Activated CD4-positive, CD25-positive, alpha-beta regulatory T cell treated with anti-CD3 and anti-CD28 coated beads, Interleukin-2, amount 50 U/mL, for 16 hours (primary cell): Measurements from ENCODE around the gene ANKRD6.
"Not testable (repeated sequence)": the region's sequence is repeated elsewhere in the genome, so short reads cannot be mapped to it uniquely, and the experiment has no call there.

Experiments
- DNase-seq: peaks from one replicate; pipeline ENCODE4 v3.0.0-alpha.2; 2020; ENCODE audit warnings: low read depth, low spot score

The ANKRD6 gene

DNA sequence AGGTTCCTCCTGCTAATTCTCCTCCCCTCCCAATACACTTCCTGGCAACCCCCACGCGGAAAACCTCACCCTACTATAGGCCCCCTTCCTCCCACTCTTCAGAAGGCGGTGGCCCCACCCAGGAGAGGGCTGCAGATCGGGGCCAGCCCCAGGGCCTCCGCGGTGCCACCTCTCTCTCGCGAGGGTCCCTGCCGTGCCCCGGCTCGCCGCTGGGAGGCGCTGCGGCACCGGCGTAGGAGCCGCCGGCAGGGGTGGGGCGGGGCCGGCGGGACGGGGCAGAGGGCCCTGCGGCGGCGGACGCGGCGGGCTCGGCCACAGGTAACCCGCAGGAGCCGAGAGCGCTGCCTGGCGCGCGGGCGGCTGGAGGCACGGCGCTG is at the start of gene ANKRD6:
Gene ANKRD6, plus strand, starts transcription at position 278 of the 377 bp plus-strand sequence. CDS start 133,825 bp downstream, outside the sequence.
- DNase-seq: peak; percentile 47

GRCh38 chr6:89385156-89385667 is 47.7 kb upstream of the ANKRD6 start:
- no peak for DNase-seq

GRCh38 chr6:89385846-89386245 is 47.1 kb upstream of the ANKRD6 start:
- no peak for DNase-seq

DNA sequence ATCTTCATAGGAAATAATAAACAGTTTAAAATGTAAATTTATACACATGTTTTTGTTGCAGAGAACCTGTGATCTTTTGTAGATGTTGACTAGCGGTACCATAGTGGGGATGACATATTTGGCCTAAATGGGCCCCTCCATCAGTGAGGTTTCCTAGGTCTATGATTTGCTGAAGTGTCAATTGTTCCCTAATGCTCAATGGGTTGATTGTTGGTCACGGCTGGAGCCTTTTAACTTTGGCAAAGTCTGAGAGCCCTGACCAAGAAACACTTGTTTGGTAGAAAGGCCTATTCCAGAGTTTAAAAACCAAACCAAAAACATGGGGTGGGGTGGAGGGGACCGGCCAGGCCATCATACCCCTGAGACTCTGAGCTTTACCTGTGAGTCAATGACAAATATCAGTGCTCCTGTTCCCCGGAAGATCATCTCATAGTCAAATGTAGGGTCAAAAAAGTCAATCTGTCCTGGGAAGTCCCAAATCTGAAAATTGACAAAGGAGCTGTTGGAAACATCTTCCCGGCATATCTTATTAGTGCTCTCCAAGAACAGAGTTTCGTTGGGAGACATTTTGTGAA is 45.9 kb upstream of the ANKRD6 start:
- no peak for DNase-seq

DNA sequence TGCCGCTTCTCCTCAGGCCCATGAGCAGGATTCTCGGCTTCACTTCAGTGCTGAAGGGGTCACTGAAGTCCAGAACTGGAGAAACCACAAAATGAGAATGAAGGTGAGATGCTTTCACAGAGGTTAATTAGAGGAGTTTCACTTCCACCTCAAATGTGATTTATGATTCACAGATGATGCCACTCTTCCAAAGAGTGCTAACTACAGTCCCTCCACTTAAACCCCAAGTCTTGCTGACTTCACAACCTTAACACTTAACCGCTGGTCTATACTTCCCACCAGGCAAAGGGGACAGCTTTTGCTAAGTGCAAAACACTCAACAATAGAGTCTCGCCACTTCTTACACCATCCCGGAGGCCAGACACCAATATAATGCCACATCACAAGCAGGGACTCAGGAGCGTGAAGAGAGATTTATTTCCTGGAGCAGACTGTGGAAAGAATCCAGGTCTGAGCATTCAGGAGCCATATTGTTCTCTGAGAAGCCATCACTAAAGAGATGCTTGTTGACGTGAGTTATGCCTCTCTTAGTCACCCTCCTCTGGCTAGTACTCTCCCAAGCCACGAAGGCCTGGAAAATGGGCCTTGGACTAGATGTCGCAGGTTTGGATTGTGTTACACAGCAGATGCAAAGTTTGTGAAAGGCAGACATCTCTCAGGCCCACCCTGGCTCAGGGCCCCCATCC is 45.3 kb upstream of the ANKRD6 start:
- no peak for DNase-seq

- no peak for DNase-seq
Observed at GRCh38 chr6:89388846-89389245, 44.1 kb upstream of the ANKRD6 start.

- DNase-seq: no peak
Observed at GRCh38 chr6:89392823-89393222, 40.1 kb upstream of the ANKRD6 start.

- DNase-seq: no peak
Observed at GRCh38 chr6:89393659-89394058, 39.3 kb upstream of the ANKRD6 start.

GRCh38 chr6:89397884-89398283 is 35.1 kb upstream of the ANKRD6 start:
- DNase-seq: not testable (repeated sequence)

GRCh38 chr6:89398762-89399525 is 34.0 kb upstream of the ANKRD6 start:
- DNase-seq: no peak

GRCh38 chr6:89400050-89400449 is 32.9 kb upstream of the ANKRD6 start:
- no peak for DNase-seq

- DNase-seq: no peak
Observed at GRCh38 chr6:89400912-89401399, 32.0 kb upstream of the ANKRD6 start.

DNA sequence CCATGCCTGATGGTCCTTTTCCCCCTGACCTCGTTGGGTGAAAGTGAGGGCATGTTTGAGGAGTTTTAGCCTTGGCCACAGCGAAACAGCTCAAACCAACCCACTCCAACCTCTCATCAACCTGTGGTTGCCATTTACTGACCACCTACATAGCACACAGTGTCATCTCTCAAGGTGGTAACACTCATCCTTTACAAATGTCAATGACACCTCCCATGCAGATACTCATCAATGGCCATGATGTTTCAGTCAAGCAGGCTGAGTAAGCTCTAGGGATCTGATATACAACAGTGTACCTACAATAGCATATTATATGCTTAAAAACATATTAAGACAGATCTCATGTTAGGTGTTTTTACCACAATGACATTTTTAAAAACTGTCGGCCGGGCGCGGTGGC is 30.2 kb upstream of the ANKRD6 start:
- DNase-seq: no peak

DNA sequence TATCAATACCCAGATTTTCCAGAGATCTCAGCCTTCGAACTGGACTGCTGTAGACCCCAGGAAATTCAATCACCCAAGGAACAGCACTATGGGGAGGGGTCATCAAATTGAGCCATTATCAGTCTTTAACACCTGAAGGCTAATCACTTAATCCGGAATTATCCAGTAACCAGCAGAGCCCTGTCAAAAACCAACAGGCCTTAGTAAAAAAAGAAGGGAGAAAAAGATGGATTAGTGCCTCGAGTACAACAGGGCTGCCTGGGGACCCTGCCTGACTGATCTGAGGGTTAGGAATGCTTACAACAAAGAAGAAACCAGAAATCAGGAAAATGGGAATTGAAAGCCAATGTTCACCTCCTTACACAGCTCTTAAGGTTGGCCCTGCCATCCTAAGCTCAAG is 28.4 kb upstream of the ANKRD6 start:
- no peak for DNase-seq

GRCh38 chr6:89406141-89406540 is 26.8 kb upstream of the ANKRD6 start:
- no peak for DNase-seq

DNA sequence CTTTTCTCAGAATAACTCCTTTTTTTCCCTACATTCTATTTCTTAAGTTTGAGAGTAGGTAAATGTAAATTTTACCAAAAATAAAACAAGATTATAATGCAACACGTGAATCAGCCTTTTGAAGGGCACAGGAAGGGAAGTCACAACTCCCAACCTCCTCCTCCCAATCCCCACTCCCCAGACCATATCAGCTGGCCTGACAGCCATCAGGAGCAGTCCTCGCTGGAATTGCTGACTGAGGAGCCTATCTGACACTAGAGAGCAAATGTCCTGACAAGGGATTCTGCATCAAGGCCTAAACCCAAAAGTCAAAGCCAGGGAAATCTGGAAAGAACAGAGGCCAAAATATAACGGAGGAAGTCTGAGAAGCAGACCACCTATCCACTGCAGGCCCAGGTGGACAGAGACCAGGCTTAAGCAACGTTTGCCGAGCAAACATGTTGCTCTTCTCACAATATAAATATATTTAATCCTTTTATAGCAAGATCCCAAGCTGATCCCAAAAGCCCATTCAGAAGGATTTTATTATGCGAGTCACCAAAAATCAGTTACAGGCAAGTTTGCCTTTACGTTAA is 23.4 kb upstream of the ANKRD6 start:
- no peak for DNase-seq

GRCh38 chr6:89410231-89410761 is 22.7 kb upstream of the ANKRD6 start:
- no peak for DNase-seq

DNA sequence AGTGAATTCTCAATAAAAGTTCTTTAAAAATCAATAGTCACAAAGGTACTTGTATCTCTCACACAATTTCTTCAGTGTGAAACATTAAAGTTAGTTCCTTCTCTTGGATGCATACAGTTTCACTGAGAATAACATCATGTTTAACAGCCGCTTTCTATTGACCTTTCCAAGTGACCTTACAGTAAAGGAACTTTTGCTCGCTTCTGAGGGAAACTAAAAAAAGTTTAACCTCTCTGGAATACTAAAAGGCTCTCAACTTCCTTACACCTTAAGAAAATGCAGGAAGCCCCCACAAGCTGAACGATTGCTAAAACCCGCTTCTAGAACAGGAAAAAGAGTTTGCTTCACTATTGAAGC is 22.2 kb upstream of the ANKRD6 start:
- DNase-seq: no peak

DNA sequence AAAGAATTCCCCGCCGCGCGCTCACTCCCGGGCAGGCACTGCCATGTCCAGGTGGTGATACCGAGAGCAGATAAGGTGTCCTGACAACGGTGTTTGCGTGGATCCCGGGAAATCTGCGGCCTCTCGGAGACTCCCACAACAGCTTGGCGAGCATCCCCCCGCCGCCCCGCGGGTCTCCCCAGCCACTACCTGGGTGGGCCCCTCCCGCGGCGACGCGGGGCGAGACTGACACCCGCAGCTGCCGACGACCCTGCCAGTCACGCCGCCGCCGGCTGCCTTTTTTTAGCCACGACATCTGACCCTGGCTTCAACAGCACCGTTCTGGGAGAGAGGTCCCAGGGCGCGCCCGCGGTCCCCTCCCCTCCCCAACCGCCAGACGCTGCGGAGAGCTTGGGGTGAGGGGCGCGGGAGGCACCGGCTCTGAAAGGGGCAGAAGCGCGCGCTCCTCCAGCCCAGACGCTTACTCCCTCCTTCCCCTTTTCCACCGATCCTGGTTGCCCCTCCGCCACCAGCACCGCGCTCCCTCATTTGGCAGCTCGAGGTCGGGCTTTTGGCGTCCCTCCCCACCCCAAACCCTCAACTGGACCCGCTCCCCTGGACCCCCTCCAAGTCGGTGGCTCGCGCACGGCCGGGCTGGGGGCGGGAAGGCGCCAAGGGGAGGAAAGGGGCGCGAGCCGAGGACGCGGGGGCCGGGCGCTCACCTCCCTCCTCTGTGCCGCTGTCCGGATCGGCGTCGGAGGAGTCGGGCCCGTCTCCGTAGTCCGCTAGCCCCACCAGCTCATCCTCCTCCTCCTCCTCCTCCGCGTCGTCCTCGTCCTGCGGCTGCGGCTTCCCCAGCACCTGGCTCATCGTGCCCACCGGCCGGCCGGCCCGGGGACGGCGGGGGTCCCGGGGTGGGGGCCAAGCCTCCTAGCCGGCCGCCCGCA is 21.5 kb upstream of the ANKRD6 start:
- DNase-seq: no peak

DNA sequence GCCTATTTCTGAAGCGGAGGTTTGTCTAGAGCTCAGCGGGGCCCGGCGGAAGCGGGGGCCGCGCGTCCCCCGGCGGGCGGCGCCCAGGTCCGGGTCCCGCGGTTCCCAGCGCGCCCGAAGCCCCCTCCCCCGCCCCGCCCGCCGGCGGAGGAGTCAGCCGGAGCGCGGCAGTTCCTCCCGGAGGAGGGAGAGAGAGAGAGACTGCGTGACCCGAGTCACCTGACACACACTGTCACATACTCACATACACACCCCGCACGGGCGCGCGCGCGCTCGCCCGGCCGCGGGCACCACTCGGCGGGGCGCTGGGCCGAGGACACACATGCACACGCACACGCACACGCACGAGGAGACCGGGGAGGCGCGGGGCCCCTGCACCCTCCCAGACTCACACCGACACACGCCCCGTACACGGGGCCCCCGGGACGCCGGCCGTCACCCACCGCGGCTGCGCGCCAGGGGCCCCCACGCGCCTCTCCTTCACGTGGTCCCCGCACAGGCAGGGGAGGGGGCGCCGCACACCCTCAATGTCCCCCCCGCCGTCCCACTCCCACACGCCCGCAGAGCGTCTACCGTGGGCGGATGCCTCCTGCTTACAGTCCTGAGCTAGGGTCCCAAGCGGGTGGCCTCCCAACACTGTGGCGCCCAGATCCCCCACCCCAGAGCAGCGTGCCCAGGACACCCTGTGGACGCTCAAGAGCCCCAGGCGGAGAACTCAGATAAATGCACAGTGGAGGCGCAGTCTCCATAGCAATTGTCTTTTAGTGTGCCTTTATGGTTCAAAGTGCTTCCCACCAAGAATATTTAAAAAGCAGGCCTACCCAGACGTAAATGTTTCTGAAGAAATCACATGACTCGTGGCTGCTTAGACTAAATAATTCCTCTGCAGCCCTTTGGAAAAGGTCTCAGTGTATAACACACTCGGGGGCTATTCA is 20.6 kb upstream of the ANKRD6 start, which contains the start of gene RRAGD:
Gene RRAGD, minus strand, starts transcription at position 203 of the 935 bp plus-strand sequence. CDS start 280 bp downstream, outside the sequence.
- DNase-seq: peak; percentile 28
